Neuronal stem cell (in vitro differentiated cells): ENCODE data around the gene KIFC3. TPM values are rescaled to one million over a fixed set of nuclear protein-coding genes. Genes with fewer than 3 reads are reported as not detected.
A peak's percentile ranks its signal among the peaks of the same experiment; 100 is the strongest.
"Not testable (repeated sequence)": the region's sequence is repeated elsewhere in the genome, so short reads cannot be mapped to it uniquely, and the experiment has no call there.

Experiments
- DNase-seq: peaks from one replicate; pipeline ENCODE4 v3.0.0-alpha.2; 2013; ENCODE audit warnings: low spot score
- H2AFZ ChIP-seq: one replicate; pipeline ENCODE4 v1.6.1; 2013; ENCODE audit warnings: mild to moderate bottlenecking, low read length, inconsistent platforms
- H2AK5ac ChIP-seq: 2 replicates; pipeline ENCODE4 v1.6.1; 2013; ENCODE audit warnings: low read depth, mild to moderate bottlenecking, inconsistent platforms, low read length, moderate library complexity, mixed read lengths
- H2BK120ac ChIP-seq: 2 replicates; pipeline ENCODE4 v1.6.1; 2013; ENCODE audit warnings: low read depth, mild to moderate bottlenecking, inconsistent platforms, low read length, moderate library complexity, mixed read lengths
- H2BK12ac ChIP-seq: one replicate; pipeline ENCODE4 v1.6.1; 2013; ENCODE audit warnings: low read length, inconsistent platforms
- H2BK15ac ChIP-seq: 2 replicates; pipeline ENCODE4 v1.6.1; 2013; ENCODE audit warnings: mild to moderate bottlenecking, low read length, inconsistent platforms, mixed read lengths
- H2BK5ac ChIP-seq: one replicate; pipeline ENCODE4 v1.6.1; 2013; ENCODE audit warnings: inconsistent platforms, mild to moderate bottlenecking, low read length, moderate library complexity
- H3K14ac ChIP-seq: one replicate; pipeline ENCODE4 v1.6.1; 2013; ENCODE audit warnings: low read length, inconsistent platforms
- H3K18ac ChIP-seq: 2 replicates; pipeline ENCODE4 v1.6.1; 2013; ENCODE audit warnings: low read length, inconsistent platforms
- H3K23ac ChIP-seq: 2 replicates; pipeline ENCODE4 v1.6.1; 2013; ENCODE audit warnings: low read depth, mild to moderate bottlenecking, mixed read lengths, low read length, inconsistent platforms; ENCODE audit not compliant: poor library complexity
- H3K27ac ChIP-seq: replicated peaks from 3 replicates; pipeline ENCODE4 v1.5.1; 2013; ENCODE audit warnings: low read length, inconsistent platforms
- H3K27me3 ChIP-seq, 3 experiments: 2 replicates each; pipeline ENCODE4 v1.6.1; 2013; ENCODE audit warnings: low read length in 3 of 3, mild to moderate bottlenecking in 2 of 3, inconsistent platforms in 1 of 3, low read depth in 1 of 3, mixed read lengths in 1 of 3, moderate library complexity in 1 of 3; ENCODE audit not compliant: control insufficient read depth in 3 of 3, insufficient read depth in 3 of 3
- H3K36me3 ChIP-seq, 2 donors: replicated peaks in 1 of 2; 2 replicates each; pipeline ENCODE4 v1.6.1; 2013; ENCODE audit warnings: low read length in 2 of 2; ENCODE audit not compliant: control insufficient read depth in 2 of 2, insufficient read depth in 2 of 2
- H3K4ac ChIP-seq: 2 replicates; pipeline ENCODE4 v1.6.1; 2013; ENCODE audit warnings: inconsistent platforms, mild to moderate bottlenecking, low read length, moderate library complexity
- H3K4me1 ChIP-seq, 2 donors: 1 replicate in 1 of 2; 2 replicates in 1 of 2; pipeline ENCODE4 v1.6.1; 2013; ENCODE audit warnings: low read length in 2 of 2, low read depth in 1 of 2; ENCODE audit not compliant: control insufficient read depth in 2 of 2, insufficient read depth in 1 of 2
- H3K4me2 ChIP-seq: one replicate; pipeline ENCODE4 v1.6.1; 2013; ENCODE audit warnings: mild to moderate bottlenecking, low read length, inconsistent platforms; ENCODE audit not compliant: insufficient read depth, poor library complexity, severe bottlenecking
- H3K4me3 ChIP-seq, 2 donors: 2 replicates each; pipeline ENCODE4 v1.5.1; 2013; ENCODE audit warnings: low read length in 2 of 2, mild to moderate bottlenecking in 2 of 2, inconsistent platforms in 1 of 2, moderate library complexity in 1 of 2
- H3K79me1 ChIP-seq: one replicate; pipeline ENCODE4 v1.6.1; 2013; ENCODE audit warnings: low read depth, mild to moderate bottlenecking, inconsistent platforms, low read length, moderate library complexity
- H3K9ac ChIP-seq: one replicate; pipeline ENCODE4 v1.6.1; 2013; ENCODE audit warnings: mild to moderate bottlenecking, low read depth, low read length, inconsistent platforms; ENCODE audit not compliant: poor library complexity
- H3K9me3 ChIP-seq, 2 donors: replicated peaks in 1 of 2; 2 replicates each; pipeline versions ENCODE3 to v1.6.1; 2013; ENCODE audit warnings: low read length in 2 of 2, mild to moderate bottlenecking in 2 of 2, inconsistent platforms in 1 of 2, low read depth in 1 of 2, mixed read lengths in 1 of 2, moderate library complexity in 1 of 2; ENCODE audit not compliant: control insufficient read depth in 2 of 2, insufficient read depth in 1 of 2
- H4K8ac ChIP-seq: one replicate; pipeline ENCODE4 v1.6.1; 2013; ENCODE audit warnings: low read depth, mild to moderate bottlenecking, inconsistent platforms, low read length, moderate library complexity
- H4K91ac ChIP-seq: one replicate; pipeline ENCODE4 v1.6.1; 2013; ENCODE audit warnings: low read length, low read depth, mild to moderate bottlenecking, inconsistent platforms; ENCODE audit not compliant: poor library complexity
- WGBS, 2 donors: extraction: QIAGEN DNeasy Blood & Tissue Kit; methylation state at CpG; one replicate each; pipeline ENCODE4 v1.1.7; 2013; ENCODE audit warnings: missing lambda C conversion rate in 2 of 2, mixed read lengths in 1 of 2; ENCODE audit not compliant: insufficient read length in 2 of 2, insufficient replicate concordance in 1 of 2; ENCODE audit errors: extremely low coverage in 2 of 2; 5-methylcytosine and 5-hydroxymethylcytosine counted together
- polyA plus RNA-seq, 2 experiments: library from polyadenylated mRNA; stranded (reverse); fragments of 200-250 nt; gene quantifications; one replicate each; pipeline ENCODE4 v1.2.3, GENCODE V29; 2013

The KIFC3 gene, protein sequence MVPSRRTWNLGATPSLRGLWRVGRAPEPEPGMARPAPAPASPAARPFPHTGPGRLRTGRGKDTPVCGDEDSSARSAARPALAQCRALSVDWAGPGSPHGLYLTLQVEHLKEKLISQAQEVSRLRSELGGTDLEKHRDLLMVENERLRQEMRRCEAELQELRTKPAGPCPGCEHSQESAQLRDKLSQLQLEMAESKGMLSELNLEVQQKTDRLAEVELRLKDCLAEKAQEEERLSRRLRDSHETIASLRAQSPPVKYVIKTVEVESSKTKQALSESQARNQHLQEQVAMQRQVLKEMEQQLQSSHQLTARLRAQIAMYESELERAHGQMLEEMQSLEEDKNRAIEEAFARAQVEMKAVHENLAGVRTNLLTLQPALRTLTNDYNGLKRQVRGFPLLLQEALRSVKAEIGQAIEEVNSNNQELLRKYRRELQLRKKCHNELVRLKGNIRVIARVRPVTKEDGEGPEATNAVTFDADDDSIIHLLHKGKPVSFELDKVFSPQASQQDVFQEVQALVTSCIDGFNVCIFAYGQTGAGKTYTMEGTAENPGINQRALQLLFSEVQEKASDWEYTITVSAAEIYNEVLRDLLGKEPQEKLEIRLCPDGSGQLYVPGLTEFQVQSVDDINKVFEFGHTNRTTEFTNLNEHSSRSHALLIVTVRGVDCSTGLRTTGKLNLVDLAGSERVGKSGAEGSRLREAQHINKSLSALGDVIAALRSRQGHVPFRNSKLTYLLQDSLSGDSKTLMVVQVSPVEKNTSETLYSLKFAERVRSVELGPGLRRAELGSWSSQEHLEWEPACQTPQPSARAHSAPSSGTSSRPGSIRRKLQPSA
- 1.3 TPM for polyA plus RNA-seq (2013, experiment 1 of 2)
- 1.1 TPM for polyA plus RNA-seq (2013, experiment 2 of 2)

DNA sequence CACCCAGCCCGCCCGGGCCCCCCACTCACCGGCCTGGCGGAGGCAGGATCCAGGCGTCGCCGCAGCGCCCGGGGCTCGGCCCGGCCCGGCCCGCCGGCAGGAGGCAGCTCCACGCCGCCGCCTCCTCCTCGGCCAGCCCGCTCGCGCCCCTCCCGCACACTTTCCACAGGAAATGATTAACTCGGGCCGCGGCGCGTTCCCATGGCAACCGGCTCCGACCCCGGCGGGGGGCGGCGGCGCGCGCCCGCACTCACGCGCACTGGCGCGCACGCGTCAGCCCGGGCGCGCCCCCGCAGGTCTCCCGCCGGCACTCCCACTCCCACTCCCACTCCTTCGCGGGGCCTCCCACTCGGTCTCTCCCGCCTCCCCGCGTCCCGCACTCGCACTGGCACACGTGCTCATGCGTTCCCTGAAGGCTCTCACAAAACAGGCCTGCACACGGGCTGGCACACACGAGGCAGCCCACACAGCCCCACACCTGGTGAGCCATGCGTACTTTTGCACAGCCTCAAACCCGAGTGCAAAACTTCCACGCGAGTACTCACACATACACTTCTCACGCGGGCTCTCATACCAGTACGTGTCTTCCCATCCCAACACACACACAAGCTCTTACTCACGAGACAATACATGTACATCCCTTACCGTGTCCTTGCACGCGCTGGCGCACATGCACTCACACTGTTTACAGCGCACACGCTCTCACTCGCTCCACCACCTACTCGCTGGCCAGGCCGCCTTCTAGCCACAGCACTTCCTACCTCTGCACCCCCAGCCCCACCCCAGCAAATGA lies at the start of gene KIFC3:
KIFC3 (minus strand) TSS at position 151 of the 793 bp plus-strand sequence. CDS start 4,248 bp downstream, outside the sequence.
- Histone ChIP-seq H3K23ac (peak within 1 kb of the TSS; percentile 80), H3K27me3 (peaks cover 0 to 38% (median 7%) of the 10 kb centered on the region in 3 experiments), H2BK120ac (peak within 1 kb of the TSS; percentile 62), H4K8ac (peak within 1 kb of the TSS; percentile 84), H4K91ac (peak within 1 kb of the TSS; percentile 87), H2BK15ac (peak within 1 kb of the TSS; percentile 93), H3K4me3 (peak within 1 kb of the TSS; percentile 59 to 80), H3K4me2 (peak within 1 kb of the TSS; percentile 95), H3K18ac (peak within 1 kb of the TSS; percentile 97), H2AFZ (peak within 1 kb of the TSS; percentile 95), H3K4ac (peak within 1 kb of the TSS; percentile 38), H2BK12ac (peak within 1 kb of the TSS; percentile 98), H3K4me1 (peaks cover 25 to 29% of the 10 kb centered on the region in 2 donors), H3K36me3 (no peaks in the 10 kb centered on the region), H2BK5ac (peak within 1 kb of the TSS; percentile 60), H3K14ac (peak within 1 kb of the TSS; percentile 95), H3K27ac (peak within 1 kb of the TSS; percentile 24), H3K9ac (peak within 1 kb of the TSS; percentile 63), H3K79me1 (no peaks in the 10 kb centered on the region), H3K9me3 (no peaks in the 10 kb centered on the region), H2AK5ac (peak within 1 kb of the TSS; percentile 89)
- WGBS, 2 donors: no CpG with 5 or more reads among the region's 78 CpGs
- DNase-seq: no peak

DNA sequence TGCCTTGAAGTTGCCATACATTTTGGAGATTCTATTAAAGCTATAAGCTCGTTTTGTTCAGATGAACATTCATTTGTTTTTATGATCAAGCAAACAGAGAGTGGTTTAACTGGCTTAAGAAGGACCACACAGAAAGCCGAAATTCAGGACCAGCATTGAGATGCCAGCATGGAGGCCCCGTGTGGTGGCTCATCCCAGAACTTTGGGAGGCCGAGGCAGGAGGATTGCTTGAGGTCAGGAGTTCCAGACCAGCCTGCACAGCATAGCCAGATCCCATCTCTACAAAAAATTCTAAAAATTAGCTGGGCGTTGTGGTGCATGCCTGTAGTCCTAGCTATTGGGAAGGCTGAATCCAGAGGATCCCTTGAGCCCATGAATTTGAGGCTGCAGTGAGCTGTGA lies 45.9 kb upstream of the KIFC3 start:
- Histone ChIP-seq H2BK15ac (no peak overlapping the region), H3K4me3 (no peak overlapping the region), H3K9ac (no peak overlapping the region), H2AFZ (no peak overlapping the region), H3K4ac (no peak overlapping the region), H3K27me3 (no peaks in the 10 kb centered on the region), H3K36me3 (no peaks in the 10 kb centered on the region), H3K18ac (no peak overlapping the region), H4K8ac (no peak overlapping the region), H2BK5ac (no peak overlapping the region), H2BK12ac (no peak overlapping the region), H3K23ac (no peak overlapping the region), H2BK120ac (no peak overlapping the region), H3K9me3 (no peaks in the 10 kb centered on the region), H3K79me1 (no peaks in the 10 kb centered on the region), H4K91ac (no peak overlapping the region), H3K14ac (no peak overlapping the region), H3K4me2 (no peak overlapping the region), H2AK5ac (no peak overlapping the region), H3K27ac (no peak overlapping the region), H3K4me1 (peaks cover 3 to 10% of the 10 kb centered on the region in 2 donors)
- WGBS, 2 donors: no CpG with 5 or more reads among the region's 5 CpGs
- DNase-seq: no peak

DNA sequence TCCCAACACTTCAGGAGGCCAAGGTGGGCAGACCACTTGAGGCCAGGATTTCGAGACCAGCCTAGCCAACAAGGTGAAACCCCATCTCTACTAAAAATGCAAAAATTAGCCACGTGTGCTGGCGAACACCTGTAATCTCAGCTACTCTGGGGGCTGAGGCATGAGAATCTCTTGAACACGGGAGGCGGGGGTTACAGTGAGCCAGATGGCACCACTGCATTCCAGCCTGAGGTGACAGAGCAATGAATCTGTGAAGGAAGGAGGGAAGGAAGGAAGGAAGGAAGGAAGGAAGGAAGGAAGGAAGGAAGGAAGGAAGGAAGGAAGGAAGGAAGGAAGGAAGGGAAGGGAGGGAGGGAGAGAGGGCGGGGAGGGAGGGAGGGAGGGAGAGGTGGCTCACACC lies 44.6 kb upstream of the KIFC3 start:
- Histone ChIP-seq H3K4me1 (peaks cover 8 to 12% of the 10 kb centered on the region in 2 donors), H2AFZ (peak overlapping the region; percentile 69)
- H3K14ac ChIP-seq, H3K4me3 ChIP-seq, H3K18ac ChIP-seq, H3K4ac ChIP-seq, H4K91ac ChIP-seq, H3K9me3 ChIP-seq, H2BK120ac ChIP-seq, H2BK12ac ChIP-seq, H3K36me3 ChIP-seq, H2AK5ac ChIP-seq, DNase-seq, H4K8ac ChIP-seq, H3K79me1 ChIP-seq, H3K9ac ChIP-seq, H3K23ac ChIP-seq, H3K27me3 ChIP-seq, H3K27ac ChIP-seq, H2BK5ac ChIP-seq, H3K4me2 ChIP-seq, H2BK15ac ChIP-seq: not testable (repeated sequence)
- no CpG with 5 or more reads among the region's 6 CpGs for WGBS, 2 donors
